Erythroblast (primary cell): ENCODE measurements around the gene FLT3.

ENCODE experiments used
- DNase-seq, 2 experiments: peaks; one replicate each; lab custom pipeline; 2025; lab: John Stamatoyannopoulos, UW
- GATA1 ChIP-seq: IDR thresholded peaks from 2 replicates; pipeline ENCODE4 v1.6.1; 2011; ENCODE audit warnings: low read depth, mild to moderate bottlenecking, control low read depth, low read length, moderate library complexity
- POLR2A ChIP-seq: IDR thresholded peaks from 2 replicates; pipeline ENCODE4 v1.6.1; 2011; ENCODE audit warnings: mild to moderate bottlenecking, low read length

Gene FLT3

DNA sequence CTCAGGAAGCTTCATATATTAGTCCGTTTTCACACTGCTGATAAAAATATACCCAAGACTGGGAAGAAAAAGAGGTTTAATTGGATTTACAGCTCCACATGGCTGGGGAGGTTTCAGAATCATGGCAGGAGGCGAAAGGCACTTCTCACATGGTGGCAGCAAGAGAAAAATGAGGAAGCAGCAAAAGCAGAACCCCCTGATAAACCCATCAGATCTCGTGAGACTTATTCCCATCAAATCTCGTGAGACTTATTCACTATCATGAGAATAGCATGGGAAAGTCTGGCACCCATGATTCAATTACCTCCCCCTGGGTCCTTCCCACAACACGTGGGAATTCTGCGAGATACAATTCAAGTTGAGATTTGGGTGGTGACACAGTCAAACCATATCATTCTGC, 23.1 kb downstream of the FLT3 start:
- no peak for DNase-seq
- TF ChIP-seq GATA1, result no peak
- no peak for TF ChIP-seq POLR2A

DNA sequence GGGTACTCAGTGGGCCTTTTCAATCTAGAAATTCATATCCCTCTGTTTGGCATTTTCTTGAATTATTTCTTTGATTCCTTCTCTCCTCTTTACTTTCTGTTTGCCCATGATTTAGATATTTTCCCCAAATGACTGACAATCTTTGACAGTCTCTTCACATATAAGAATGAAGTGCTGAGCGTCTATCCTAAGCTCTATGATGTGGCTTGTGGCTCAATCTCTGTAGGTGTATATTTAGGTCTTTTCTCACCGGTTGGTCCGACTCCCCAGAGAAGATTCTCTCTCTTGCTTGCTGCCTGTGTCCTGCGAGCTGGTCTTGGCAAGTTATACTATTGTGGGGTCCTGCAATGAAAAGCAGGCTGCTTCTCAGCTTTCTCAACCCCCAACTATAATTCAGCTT, 29.0 kb downstream of the FLT3 start:
- DNase-seq, result no peak
- TF ChIP-seq POLR2A (no peak), GATA1 (no peak)

DNA sequence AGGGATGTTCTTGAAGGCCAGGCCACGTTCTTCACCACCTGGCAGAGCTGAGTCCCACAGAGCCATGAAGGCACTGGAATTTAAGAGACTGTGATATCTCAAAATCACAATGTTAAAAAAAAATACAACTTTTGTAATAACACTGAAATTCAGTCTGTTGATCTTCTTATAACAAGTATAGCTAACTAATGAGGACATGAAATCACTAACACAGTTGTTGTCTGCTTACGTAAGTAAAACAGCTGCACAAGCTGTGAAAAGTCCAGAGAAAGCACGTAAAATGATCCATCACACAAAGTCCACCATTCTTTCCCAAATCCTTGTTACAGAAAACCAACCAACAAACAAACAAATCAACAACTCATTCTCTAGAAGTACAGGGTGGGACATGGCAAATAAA, 32.9 kb downstream of the FLT3 start:
- no peak for DNase-seq
- TF ChIP-seq GATA1 (no peak), POLR2A (no peak)

DNA sequence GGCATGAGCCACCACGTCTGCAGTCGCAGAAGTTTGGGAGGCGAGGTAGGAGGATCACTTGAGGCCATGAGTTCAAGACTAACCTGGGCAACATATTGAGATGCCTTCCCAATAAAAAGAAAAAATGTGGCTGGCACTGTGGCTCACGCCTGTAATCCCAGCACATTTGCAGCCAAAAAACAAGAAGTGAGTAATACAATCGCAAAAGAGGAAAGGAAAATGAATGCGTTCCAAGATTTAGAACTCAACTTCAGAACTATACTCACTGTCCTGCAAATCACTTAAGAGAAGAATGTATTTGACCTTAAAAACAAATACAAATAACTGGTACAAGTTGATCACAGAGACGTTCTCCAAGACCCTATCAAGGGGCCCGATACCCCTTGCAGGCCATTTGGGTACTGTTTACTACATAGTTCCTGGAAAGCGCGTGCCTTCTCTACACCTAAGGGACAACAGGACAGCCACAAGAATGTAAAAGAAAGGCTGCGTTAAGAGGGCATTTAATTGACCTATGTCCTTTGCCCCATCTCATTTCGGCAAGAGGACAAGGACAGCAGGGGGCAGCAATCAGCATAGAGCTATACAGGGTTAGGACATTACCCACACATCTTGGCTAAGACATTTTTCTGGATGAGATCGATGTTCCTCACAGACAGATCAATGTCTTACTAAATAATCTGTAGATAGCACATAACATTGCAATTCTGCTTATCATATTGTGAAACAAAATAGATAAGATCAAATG, 41.3 kb downstream of the FLT3 start:
- DNase-seq, result peak; percentile 67 to 76
- no peak for TF ChIP-seq GATA1
- TF ChIP-seq POLR2A, result no peak

DNA sequence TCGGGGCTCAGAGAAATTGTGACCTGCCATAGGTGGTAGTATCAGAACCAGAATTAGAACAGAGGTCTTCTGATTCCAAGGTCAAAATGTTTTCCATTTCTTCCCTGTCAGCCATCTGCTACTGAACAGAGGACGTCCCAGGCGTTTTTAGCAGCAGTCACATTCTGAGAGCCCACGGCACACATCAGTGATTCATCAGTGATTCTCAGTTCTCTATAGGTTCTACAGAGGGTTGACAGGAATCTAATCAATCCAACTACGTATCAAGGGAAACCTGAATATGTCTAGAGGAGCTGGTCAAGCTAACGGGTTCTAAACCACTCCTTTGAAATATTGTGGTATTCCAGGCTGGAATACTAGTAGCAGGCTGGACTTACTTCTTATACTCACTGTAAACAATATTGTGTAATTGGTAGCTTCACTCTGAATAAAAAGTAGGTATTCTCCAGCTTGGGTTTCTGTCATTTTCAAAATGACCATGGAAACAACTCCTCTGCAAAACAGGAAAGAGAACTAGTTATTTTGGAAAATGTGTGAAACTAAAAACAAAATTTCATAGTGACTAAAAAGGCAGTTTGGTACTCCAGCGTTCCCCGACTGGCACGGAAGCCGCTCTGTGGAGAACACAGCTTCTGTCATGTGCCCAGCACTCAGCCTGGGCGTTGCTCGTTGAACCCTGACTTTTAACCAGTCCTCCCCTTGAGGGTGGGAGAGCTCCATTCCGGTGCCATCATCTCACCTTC, 43.2 kb downstream of the FLT3 start:
- TF ChIP-seq GATA1, result no peak
- no peak for TF ChIP-seq POLR2A
- DNase-seq, result no peak

DNA sequence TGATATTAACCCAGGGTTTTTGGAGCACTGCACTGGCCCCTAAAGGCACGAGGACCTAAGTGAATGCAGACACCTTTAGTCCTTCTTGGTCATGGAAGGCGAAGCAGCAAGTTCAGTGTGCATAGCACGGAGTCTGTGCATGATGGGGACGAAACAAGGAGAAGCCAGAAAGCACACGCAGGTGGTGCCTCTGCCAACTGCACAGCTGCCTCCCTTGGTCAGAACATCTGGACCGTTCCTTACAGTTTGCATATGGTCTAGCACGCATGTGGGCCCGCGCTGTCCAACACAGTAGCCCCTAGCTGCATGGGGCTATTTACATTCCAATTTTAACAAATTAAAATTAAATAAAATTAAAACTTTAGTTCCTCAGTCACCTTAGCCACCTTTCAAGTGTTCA, 44.0 kb downstream of the FLT3 start:
- DNase-seq, result no peak
- TF ChIP-seq POLR2A (no peak), GATA1 (no peak)

DNA sequence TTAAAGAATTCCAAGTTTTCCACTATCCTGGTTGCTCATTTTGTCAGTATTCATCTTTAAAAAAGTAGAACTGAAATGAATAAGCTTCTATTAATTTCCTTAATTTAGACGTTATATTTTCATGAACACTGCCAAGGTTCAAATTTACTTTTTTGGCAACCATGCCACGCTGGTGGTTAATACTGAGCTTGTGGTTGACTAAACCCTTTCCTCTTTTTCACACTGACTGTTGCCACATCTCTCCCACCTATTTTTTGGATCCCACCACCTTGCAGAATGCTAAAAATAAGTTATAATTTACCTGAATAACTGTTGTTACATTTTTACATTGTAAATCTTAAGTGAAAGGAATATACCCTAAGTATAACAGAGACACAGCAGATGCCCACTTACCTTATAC, 45.0 kb downstream of the FLT3 start:
- no peak for TF ChIP-seq POLR2A
- TF ChIP-seq GATA1, result no peak
- DNase-seq, result no peak

DNA sequence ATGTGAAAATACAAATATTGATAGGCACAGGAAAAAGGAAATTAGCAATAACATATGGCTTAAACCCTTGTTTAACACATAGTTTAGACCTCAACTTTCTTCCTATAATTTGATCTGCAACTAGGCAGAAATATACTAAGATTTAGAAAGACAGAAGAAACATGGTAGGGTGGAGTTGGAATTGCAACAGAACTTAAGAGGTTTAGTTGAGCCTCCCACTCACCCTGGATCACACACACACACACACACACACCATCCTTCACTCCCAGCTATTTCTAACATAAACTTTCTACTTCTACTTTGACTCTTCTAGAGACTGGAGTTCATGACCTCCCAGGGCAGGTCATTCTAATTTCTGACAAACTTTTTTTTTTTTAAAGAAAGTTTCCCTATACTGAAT, 47.4 kb downstream of the FLT3 start:
- no peak for DNase-seq
- no peak for TF ChIP-seq POLR2A
- TF ChIP-seq GATA1, result no peak

DNA sequence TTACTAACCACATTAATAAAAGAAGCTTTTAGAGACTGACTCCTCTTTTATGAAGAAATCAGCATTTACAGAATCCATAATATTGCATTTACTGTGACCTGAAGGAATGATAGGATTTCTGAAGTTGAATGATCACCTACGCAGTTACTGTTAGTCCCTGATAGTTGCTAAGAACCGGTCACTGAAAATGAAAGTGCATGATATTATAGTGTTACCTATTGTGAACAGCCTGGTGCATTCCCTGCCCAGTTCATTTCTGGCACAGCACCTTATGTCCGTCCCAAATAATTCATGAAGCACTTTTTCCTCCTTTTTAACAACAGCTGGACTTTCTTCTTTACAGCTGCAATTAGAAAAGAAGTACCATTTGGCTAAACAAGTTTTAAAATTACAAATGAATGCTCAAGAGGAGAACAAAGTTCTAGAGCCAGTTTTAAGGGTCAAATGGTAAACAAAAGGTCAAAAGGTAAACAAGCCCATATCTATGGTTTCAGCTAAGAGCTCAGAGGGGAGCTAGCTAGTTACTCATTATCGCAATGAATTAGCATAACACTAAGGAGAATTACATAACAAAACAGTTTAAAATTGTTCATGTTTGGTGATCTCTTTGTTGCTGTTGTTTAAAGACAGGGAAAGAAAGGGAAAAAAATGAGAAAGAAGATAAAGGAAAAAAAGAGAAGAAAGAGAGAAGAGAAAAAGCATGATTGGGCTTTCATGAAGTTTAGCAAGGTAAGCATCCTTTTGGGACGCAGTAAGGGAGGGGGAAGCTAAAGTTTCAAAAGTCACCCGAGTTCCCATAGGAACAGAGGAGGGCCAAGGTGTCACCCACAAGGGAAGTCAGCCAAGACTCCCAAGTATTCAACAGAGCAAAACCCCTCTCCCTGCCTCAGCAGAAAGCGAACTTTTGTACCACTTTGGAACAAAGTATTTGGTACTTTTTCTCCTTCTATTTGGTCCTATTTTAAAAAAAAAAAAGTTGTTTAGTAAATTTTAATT, 50.2 kb downstream of the FLT3 start:
- TF ChIP-seq GATA1, result no peak
- TF ChIP-seq POLR2A, result no peak
- DNase-seq, result no peak

DNA sequence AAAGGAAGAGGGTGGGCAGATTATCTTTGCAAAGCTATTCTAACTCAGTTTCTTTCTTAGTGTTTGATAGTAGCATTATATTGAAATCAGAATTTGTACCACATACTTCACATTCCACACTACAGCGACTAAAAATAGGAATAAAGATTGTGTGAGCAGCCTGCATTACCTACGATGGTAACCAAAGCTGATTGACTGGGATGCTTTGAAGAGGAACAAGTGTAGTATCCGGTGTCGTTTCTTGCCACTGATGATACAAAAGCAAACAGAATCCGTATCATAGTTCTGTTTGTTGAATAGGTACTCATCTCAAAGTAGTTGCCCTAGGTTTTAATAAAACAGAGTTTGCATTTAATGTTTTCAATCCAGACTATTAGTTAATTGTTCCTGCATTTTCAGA, 51.2 kb downstream of the FLT3 start:
- TF ChIP-seq POLR2A (no peak), GATA1 (no peak)
- no peak for DNase-seq

DNA sequence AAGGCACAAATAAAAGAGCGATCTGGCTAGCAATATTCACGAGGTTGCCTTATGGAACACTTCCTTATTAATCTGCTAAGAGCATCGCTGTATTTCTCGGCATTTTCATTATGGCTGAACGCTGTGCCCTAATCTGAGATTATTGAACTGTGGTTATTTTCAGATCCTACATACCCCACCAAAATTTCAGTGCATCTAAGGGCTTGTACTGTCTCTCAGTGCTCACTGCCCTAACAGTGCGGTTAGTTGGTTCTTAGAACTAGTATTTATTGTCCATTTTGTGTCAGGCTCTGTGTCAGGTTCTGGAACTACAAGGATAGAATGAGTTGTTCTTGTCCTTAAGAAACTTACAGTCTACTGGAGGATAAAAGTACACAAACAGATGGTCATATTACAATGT, 51.6 kb downstream of the FLT3 start:
- TF ChIP-seq GATA1 (no peak), POLR2A (no peak)

DNA sequence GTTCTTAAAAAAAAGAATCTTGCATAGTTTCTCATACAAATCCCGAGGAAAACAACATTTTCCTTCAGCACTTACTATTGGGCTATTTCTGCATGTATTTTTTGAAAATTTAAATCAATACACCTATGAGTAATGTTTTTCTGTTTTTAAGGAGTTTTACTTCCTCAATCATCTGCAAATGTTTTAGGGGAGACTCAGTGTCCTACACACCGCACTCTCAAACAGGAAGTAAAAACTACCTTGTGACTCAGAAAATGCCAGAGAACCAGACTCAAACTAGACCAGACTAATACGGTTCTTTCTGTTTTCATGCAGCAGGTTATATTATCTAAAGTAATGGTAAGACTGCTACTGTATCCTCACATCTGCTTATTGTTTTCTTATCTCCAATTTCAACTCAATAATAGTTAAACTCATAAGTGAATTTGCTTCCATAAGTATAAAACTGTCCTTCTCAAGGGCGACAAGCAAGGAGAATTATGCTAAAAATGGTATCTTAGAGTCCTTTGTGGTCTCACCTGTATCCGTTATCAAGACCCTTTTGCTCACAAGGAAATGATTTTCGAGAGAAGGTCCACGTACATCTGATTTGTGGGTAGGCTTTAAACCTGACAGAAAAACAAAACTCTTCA, 52.5 kb downstream of the FLT3 start:
- DNase-seq, result no peak
- TF ChIP-seq POLR2A (no peak), GATA1 (no peak)

More for the DNA sequence above, 51.6 kb downstream of the FLT3 start:
- DNase-seq, result no peak

DNA sequence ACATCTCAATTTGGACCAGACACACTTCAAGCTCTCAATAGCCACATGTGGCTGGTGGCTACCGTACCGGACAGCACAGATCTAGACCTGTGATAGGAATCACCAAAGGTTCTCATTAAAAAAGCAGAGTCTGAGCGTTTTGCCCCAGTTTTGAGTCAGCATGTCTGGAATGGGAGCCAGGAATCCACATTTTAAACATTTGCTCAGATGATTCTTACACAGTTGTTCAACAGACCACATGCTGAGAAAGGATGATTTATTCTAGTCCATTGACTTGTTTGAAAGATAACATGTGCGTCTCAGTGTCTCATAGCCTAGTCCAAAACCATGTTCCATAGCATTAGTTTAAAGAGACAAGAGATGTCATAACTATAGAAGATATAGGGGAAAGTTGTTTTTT, 53.4 kb downstream of the FLT3 start:
- TF ChIP-seq POLR2A (no peak), GATA1 (no peak)
- no peak for DNase-seq
